HG02642 (cell line): Measurements from ENCODE around the gene CTSL.
"Not testable (repeated sequence)": the region's sequence is repeated elsewhere in the genome, so short reads cannot be mapped to it uniquely, and the experiment has no call there.

Source experiments
- ATAC-seq: cut with Tn5 transposase; IDR thresholded peaks from one replicate; pipeline ENCODE4 v1.9.1; 2021; ENCODE audit warnings: mild to moderate bottlenecking; ENCODE audit not compliant: unreplicated experiment, poor library complexity

Gene CTSL

GRCh38 chr9:87717456-87717855 is 8.5 kb upstream of the CTSL start:
- ATAC-seq, result no peak

- no peak for ATAC-seq
Observed at GRCh38 chr9:87718231-87718630, 7.7 kb upstream of the CTSL start.

GRCh38 chr9:87718852-87719612 is 6.9 kb upstream of the CTSL start:
- ATAC-seq, result no peak

- no peak for ATAC-seq
Observed at GRCh38 chr9:87720173-87720572, 5.7 kb upstream of the CTSL start.

- no peak for ATAC-seq
Observed at GRCh38 chr9:87722393-87723088, 3.4 kb upstream of the CTSL start.

- ATAC-seq, result no peak
Observed at GRCh38 chr9:87725356-87725899, 491 bp upstream of the CTSL start.

GRCh38 chr9:87729246-87729645 is 3.3 kb downstream of the CTSL start:
- no peak for ATAC-seq

GRCh38 chr9:87731321-87731720 is 5.4 kb downstream of the CTSL start:
- no peak for ATAC-seq

GRCh38 chr9:87732344-87732743 is 6.4 kb downstream of the CTSL start:
- ATAC-seq, result no peak

GRCh38 chr9:87732756-87733155 is 6.8 kb downstream of the CTSL start:
- ATAC-seq, result no peak

GRCh38 chr9:87733273-87734052 is 7.5 kb downstream of the CTSL start:
- ATAC-seq, result no peak

- ATAC-seq, result no peak
Observed at GRCh38 chr9:87734106-87734505, 8.2 kb downstream of the CTSL start.

- ATAC-seq, result no peak
Observed at GRCh38 chr9:87739546-87739945, 13.6 kb downstream of the CTSL start.

GRCh38 chr9:87740209-87740608 is 14.3 kb downstream of the CTSL start:
- no peak for ATAC-seq

GRCh38 chr9:87741326-87741725 is 15.4 kb downstream of the CTSL start:
- no peak for ATAC-seq

- ATAC-seq, result no peak
Observed at GRCh38 chr9:87741891-87742290, 16.0 kb downstream of the CTSL start.

- ATAC-seq, result no peak
Observed at GRCh38 chr9:87742813-87743428, 17.0 kb downstream of the CTSL start.

- not testable (repeated sequence) for ATAC-seq
Observed at GRCh38 chr9:87744247-87744646, 18.3 kb downstream of the CTSL start.

- ATAC-seq, result no peak
Observed at GRCh38 chr9:87746186-87746585, 20.3 kb downstream of the CTSL start.

GRCh38 chr9:87748881-87749280 is 23.0 kb downstream of the CTSL start:
- ATAC-seq, result no peak
